C4-2B (cell line): Measurements from ENCODE around the gene DLG2.

Experiments
- H3K27ac ChIP-seq: fragments of 450-650 bp; 2 replicates; pipeline ENCODE4 v1.5.1; 2017
- ZFX ChIP-seq: fragments of 450-650 bp; IDR thresholded peaks from 2 replicates; pipeline ENCODE4 v1.6.1; 2017
- TF ChIP-seq, protein P1 (sequence below): fragments of 450-650 bp; conservative IDR thresholded peaks from 2 replicates; pipeline ENCODE4 v1.5.1; 2017; ENCODE audit warnings: mild to moderate bottlenecking

DLG2 gene

DNA sequence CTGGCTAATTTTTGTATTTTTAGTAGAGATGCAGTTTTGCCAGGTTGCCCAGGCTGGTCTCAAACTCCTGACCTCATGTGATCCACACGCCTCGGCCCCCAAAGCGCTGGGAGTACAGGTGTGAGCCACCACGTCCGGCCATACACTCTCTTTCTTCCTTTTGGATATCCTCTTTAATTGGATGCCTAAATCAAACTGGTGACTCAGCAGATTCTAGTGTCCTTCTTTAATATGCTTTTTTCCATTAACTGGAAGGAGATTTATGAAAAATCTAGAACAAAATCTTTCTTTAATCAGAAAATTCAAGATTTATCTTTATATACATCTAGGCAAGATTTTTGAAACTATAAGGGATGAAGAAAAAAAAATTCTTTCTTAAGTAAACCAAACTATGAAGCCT is 1371.7 kb downstream of the DLG2 start:
- H3K27ac ChIP-seq, result no peak overlapping the region
- TF ChIP-seq ZFX, result no peak
- TF ChIP-seq, protein P1, sequence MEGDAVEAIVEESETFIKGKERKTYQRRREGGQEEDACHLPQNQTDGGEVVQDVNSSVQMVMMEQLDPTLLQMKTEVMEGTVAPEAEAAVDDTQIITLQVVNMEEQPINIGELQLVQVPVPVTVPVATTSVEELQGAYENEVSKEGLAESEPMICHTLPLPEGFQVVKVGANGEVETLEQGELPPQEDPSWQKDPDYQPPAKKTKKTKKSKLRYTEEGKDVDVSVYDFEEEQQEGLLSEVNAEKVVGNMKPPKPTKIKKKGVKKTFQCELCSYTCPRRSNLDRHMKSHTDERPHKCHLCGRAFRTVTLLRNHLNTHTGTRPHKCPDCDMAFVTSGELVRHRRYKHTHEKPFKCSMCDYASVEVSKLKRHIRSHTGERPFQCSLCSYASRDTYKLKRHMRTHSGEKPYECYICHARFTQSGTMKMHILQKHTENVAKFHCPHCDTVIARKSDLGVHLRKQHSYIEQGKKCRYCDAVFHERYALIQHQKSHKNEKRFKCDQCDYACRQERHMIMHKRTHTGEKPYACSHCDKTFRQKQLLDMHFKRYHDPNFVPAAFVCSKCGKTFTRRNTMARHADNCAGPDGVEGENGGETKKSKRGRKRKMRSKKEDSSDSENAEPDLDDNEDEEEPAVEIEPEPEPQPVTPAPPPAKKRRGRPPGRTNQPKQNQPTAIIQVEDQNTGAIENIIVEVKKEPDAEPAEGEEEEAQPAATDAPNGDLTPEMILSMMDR, result no peak

DNA sequence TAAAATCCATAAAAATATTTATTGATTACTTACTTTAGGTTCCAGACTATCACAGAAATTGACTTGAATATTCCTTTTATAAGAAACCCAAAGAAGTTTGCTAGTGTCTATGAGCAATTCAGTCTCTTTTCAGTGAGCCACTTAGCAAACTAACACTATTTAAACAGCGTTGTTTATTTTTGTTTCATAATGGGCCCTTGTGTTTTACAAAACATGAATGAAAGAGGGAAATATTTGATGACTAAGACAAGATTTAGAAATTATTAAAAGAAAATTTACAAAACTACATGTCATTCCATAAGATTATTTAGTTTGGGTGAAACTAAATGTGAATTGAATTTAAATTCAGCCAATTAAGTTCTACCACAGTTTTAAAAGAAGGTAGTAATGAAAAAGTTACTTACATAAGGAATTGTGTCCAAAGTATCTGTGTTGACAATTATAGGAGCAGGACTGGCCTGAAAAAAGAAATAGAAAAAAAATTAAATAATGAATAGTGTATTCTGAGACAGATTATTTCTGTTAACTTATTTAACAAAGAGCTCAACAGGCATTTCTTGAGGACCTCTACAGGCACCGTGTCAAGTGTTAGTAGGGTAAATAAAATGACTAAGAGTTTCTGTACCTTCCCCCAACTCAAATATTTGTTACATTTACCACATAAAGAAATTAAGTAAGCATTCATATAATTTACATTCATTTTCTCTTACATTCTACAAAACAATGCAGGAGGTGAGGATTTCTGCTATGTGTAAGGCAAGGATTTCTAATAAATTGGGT is 1376.1 kb downstream of the DLG2 start:
- no peak for TF ChIP-seq ZFX
- TF ChIP-seq, protein P1, result no peak
- H3K27ac ChIP-seq, result no peak overlapping the region

DNA sequence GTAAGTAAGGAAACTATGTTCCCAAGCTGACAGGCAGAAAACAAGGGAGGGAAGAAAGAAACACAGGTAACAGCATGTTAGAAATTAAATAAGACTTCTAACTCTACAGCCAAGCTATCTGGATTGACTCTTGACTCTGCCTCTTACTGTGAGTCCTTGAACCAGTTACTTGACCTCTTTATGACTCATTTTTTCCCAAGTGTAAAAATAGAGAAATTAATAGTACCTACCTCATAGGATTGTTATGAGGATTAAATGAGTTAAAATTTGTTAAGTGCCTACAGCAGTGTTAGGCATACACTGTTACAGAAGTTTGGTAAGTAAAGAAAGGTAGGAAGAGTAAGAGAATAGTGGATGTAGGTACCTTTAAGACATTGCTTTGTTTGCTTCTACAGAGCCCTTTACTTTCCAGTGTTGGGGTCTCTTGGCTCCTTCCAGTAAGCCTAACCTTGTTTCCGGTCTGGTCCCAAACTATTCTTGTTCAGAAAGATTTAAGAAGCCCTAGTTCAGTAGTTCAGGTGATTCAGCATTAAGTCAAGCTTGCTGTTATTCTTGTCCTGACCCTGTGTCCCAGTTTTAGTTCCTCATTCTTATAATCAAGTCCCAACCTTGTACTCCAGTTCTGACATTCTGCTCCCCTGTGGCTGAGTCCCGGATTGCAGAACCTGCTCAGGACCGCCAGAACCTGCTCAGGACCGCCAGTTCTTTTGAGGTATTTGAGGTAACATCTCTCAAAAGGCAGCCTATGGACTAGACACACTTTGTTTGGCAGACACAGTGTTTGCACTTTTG is 1377.6 kb downstream of the DLG2 start:
- no peak for TF ChIP-seq ZFX
- TF ChIP-seq, protein P1, result no peak
- no peak overlapping the region for H3K27ac ChIP-seq

DNA sequence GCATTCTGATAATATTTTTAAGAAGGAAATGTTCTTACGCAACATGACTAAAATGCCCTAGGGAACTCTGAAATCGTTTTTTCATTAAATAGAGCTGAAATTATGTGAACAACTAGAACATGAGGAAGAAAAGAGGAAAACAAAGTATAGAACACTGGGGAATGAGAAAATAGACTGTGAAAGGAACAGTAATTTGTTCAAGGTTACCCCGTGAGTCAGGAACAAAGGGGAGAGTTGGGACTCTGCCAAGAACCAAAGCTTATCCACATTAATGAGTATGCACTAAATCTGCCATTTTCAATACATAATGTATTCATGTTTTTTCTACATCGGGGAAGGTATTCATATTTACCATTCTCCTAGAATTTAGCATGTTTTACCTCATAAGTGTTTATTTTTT is 1379.2 kb downstream of the DLG2 start:
- no peak overlapping the region for H3K27ac ChIP-seq
- no peak for TF ChIP-seq ZFX
- TF ChIP-seq, protein P1, result no peak

DNA sequence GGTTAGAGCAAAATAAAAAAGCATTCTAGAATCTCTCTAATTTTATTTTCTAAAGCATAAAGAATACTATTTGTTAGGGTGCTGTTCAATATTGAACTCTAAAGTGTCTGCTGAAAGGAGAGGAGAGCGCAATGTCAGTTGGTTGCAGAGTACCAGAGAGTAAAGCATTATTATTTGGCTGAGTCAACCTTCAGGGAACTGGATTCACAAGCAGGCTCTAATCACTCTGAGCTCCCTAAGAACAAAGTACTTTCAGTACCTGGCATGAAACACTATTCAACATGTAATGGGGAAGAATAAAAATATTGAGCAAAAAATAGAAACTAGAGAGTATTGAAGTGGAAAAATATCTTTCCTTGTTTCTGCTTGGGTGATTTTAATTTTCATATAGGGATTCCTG is 1380.0 kb downstream of the DLG2 start:
- TF ChIP-seq, protein P1, result no peak
- TF ChIP-seq ZFX, result no peak
- H3K27ac ChIP-seq, result no peak overlapping the region

DNA sequence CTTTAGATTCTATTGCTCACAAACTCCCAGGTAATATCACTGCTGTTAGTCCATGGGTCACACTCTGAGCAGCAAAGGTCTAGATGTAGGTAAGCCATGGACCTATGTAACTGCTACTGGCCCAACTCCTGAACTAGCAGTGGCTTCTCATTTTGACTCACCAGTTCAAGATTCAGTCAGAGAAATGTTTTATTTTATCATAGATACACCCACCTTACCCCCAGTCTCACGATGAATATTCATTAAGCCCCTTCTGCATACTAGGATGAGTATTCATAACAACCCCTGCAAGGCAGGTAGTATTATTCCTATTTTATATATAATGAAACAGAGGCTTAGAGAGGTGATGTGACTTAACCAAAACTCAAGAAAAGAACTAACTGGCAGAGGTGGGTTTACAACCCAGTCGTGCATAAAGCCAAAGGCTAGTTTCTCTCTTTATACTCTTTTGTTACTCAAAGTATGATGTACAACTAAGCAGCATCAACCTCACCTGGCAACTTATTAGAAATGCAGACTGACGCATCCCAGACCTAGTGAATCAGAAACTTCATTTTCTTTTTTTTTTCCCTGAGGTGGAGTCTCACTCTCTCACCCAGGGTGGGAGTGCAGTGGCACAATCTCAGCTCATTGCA is 1383.4 kb downstream of the DLG2 start:
- H3K27ac ChIP-seq, result no peak overlapping the region
- no peak for TF ChIP-seq ZFX
- TF ChIP-seq, protein P1, result no peak
